Stimulated activated CD8-positive, alpha-beta memory T cell treated with anti-CD3 and anti-CD28 coated beads, Interleukin-12 subunit alpha, Interleukin-12 subunit beta, amount 100 ng/mL, for 1 hour (primary cell): ENCODE data around the gene KRT34.
"Not testable (repeated sequence)": the region's sequence is repeated elsewhere in the genome, so short reads cannot be mapped to it uniquely, and the experiment has no call there.

Experiments used
- DNase-seq: peaks from one replicate; pipeline ENCODE4 v3.0.0-alpha.2; 2020; ENCODE audit warnings: low read depth

Gene KRT34

GRCh38 chr17:41404024-41404671 lies 22.0 kb upstream of the KRT34 start:
- peak; percentile 9 for DNase-seq

- no peak for DNase-seq
Measured at GRCh38 chr17:41403404-41404023, 21.4 kb upstream of the KRT34 start.

DNA sequence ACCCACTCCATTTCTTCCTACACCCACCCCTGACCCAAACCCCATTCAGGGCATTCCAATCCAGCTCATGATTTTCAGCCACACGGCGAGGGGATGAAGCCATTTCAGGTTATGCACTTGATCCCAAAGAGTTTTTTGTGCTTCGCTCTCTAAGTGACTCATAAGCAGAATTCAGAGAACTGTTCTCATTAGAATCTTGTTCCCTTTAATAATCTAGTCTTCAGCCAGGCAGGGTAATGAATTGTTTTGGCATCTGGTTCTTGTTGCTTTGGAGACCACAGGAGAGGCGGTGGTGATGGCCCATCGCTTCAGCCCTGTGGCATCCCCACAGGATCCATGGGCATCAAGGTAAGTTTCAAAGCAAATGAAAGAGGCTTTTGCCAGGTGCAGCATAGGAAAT lies 20.1 kb upstream of the KRT34 start:
- DNase-seq = no peak

DNA sequence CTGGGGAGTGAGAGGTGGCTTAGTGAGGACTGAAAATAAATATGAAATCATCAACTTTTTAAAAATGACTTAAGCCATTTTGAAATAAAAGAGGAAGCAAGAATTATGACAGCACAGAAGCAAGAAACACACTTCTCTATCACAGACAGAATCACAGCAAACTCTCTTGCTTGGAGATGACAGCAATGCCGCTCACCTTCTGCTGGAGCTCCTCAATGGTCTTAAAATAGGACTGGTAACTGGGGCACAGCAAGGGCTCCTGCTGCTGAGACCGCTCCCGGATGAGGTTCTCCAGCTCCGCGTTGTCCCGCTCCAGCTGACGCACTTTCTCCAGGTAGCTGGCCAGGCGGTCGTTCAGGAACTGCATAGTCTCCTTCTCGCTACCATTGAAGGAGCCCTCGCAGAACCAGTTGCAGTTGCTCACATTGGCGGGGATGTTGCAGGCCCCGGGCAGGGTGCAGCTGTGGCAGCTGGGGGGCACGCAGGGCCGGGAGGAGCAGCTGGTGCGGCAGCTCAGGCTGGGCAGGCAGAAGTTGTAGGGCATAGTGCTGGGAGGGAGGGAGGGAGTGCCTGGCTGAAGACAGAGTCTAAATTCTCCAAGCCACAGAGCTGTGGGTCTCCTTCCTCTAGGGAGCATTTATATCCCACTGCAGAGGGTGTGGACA lies 15.0 kb upstream of the KRT34 start, which contains the start of gene KRT31:
KRT31 (minus strand) TSS at position 613 of the 665 bp plus-strand sequence; CDS start at position 544, 69 bp downstream.
- DNase-seq = no peak

GRCh38 chr17:41396340-41396739 lies 14.2 kb upstream of the KRT34 start:
- DNase-seq = no peak

GRCh38 chr17:41395611-41396010 lies 13.5 kb upstream of the KRT34 start:
- no peak for DNase-seq

- not testable (repeated sequence) for DNase-seq
Measured at GRCh38 chr17:41395044-41395443, 12.9 kb upstream of the KRT34 start.

DNA sequence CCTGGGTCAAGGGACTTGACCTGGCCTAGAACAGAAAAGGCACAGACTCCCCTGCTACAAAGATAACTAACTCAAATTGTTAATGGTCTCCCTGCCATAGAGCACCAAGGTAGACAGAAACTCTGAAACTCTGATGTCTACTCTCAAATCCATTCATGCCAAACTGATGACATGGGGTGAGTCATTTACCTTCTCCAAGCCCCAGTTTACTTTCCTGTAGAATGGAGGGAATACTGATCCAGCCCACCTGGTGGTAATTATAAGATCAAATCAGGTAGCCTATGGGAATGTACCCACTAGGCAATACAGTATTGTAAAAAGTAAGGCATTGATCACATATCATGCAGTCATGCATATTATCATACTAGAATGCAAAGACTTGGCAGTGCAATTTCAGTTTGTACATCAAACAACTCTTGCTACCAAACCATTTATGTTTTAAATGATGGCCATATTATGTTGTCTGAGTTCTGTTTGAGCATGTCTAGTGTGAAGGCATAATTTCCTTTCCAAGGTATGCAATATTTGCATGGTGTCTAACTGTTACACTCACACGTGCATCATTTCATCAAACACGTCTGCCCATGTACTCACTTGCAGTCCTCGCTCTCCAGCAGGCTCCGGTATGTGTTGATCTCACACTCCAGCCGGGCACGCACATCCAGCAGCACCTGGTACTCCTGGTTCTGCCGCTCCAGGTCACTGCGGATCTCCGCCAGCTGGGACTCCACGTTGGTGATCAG lies 12.3 kb upstream of the KRT34 start:
- no peak for DNase-seq

DNA sequence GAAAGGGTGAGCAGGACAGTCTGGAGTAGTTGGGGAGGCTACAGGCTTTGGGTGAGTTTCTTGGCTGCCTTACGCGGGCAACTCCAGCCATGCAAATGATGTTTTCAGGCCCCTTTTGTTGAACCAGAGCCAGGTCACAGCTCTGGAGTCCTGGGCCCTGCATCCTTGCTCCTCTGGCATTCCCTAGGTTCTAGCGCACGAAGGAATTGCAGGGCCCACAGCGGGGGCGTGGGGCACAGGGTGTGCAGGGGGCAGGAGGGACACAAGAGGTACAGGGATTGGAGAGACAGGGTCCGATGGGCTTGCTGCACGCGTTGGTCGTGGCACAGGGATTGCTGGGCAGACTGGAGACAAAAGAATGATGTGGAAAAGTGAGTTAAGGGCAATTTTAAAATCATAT lies 11.7 kb upstream of the KRT34 start:
- no peak for DNase-seq

DNA sequence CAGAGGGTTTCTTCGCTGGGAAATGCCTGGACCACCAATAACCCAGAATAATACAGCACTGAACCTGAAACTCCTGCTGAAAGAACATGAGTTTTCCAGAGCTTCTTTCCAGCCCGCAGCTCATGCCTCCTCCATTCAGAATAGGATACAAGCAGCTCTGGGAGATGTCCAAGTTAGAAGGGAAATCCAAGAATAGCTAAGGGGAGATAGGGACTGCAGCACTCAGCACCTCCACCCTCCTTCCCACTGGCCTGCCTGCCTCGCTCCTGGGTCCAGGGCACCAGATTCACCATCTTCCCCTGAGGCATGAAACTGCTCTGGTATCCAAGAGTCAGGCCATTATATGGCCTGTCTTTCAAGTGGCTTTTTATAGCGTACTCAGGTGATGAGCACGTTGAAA lies 11.2 kb upstream of the KRT34 start:
- no peak for DNase-seq

DNA sequence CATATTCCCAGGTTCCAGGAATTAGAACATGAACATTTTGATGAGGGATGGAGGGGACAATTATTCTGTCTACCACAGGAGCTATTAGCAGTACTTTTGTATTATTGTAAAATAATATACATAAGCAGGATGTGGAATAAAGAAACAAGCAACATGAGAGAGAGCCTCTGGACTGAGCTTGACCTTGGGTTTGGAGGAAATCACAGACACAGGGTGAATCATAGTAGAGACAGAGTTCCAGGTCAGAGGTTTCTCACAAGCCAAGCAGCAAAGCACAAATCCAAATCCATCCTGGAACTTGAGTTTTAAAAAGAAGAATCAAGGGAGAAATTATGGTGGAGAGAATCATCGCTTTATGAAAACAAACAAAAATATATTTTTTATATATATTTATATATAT lies 10.2 kb upstream of the KRT34 start:
- DNase-seq = no peak

GRCh38 chr17:41391535-41391934 lies 9.4 kb upstream of the KRT34 start:
- no peak for DNase-seq

- no peak for DNase-seq
Measured at GRCh38 chr17:41390411-41390938, 8.4 kb upstream of the KRT34 start.

DNA sequence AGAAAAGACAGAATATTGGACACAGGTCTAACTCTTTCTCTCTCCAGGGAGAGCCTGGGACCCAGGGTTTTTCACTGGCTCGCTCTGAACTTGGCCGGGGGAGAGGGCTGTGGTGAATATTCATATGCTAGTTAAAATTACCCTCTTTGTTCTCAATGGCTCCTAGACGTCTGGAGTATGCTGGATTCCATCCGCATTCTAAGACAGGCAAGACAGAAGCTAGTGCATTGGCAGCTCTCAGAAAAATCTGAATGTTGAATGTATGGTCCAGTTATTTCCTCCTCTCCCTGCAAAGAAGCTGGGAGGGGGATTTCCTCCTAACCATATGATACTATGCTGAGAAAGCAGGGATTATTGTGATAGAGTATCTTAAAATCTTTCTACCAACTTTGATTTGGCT lies 5.6 kb upstream of the KRT34 start:
- no peak for DNase-seq

GRCh38 chr17:41386227-41386626 lies 4.1 kb upstream of the KRT34 start:
- DNase-seq = no peak

DNA sequence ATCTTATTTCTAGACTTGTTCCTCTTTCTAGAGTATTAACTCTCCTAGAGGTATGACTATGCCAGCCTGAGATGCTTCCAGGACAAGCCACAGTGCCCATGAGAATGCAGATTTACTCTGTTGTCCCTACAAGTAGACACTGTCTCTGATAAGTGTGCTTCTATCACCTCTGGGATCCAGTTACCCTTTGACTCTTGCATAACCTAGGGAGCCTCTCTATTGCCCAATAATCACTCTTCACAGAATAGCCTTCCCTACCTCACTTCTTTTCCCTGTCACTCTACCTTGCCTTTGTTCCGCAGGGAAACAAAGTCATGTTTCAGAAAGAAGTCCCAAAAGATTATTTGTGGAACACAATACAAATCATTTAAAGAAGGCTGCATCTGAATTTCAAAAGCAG lies 1.6 kb upstream of the KRT34 start:
- DNase-seq = no peak

GRCh38 chr17:41382394-41382793 lies 288 bp upstream of the KRT34 start:
- DNase-seq = no peak

DNA sequence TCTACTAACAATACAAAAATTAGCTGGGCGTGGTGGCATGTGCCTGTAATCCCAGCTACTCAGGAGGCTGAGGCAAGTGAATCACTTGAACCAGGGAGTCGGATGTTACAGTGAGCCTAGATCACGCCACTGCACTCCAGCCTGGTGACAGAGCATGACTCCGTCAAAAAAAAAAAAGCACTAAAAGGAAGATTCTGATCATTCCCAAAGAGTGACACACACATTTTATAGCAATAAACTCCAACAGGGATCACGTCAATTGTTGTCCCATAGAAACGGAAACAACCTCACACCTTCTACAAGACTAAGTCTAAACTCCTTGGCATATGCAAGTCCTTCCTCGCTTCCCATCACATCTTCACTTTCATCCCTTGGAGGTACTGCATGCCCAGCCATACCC lies 2.0 kb downstream of the KRT34 start:
- DNase-seq = not testable (repeated sequence)

DNA sequence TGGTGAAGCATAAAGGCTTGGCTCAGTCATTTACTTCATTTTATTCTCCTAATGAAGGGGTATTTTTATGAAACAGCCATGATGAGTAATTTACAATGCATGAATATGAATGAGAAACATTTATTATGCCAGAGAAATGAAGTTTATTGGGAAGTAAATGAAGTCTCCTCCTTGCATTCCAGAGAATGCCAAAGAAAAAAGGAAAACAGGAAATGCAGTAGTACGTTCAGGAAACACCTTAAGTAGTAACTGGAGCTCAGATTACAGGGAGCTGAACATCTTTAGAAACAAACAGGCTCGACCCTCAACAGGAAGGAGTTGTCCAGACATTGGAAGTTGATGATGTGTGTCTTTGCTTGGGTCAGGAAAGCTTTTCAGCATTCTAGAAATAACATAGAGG lies 4.6 kb downstream of the KRT34 start:
- no peak for DNase-seq

- DNase-seq = no peak
Measured at GRCh38 chr17:41369713-41370112, 12.4 kb downstream of the KRT34 start, which contains the start of gene KRT33B. KRT33B (minus strand) TSS chr17:41369813; CDS start chr17:41369750, 63 bp downstream.

DNA sequence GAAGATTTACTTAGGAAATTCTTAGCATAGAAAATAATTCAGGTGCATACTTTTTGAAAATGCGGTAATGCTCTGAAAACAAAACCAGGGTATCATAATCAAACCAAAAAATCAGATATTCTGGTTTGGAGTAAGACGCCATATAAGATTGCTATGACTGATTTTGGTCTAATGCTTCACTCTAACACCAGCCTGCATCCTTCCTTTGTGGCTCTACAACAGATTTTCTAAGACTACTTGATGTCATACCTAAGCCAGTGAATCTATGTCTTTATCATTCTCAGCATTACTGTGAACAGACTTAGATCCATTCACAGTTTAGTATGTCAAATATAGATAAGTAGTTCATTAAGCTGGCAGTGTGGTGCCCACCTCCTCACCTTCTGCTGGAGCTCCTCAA lies 13.1 kb downstream of the KRT34 start:
- DNase-seq = no peak

GRCh38 chr17:41367426-41368075 lies 14.6 kb downstream of the KRT34 start:
- DNase-seq = no peak
